GM21723 (cell line): ENCODE measurements around the gene ADCK2.
"Not testable (repeated sequence)": the region's sequence is repeated elsewhere in the genome, so short reads cannot be mapped to it uniquely, and the experiment has no call there.

Experiments used
- ATAC-seq: cut with Tn5 transposase; IDR thresholded peaks from one replicate; pipeline ENCODE4 v1.9.1; 2021; ENCODE audit warnings: mild to moderate bottlenecking, moderate library complexity; ENCODE audit not compliant: unreplicated experiment

The ADCK2 gene

GRCh38 chr7:140693849-140694248 is 21.1 kb downstream of the ADCK2 start:
- not testable (repeated sequence) for ATAC-seq

GRCh38 chr7:140694592-140694991 is 21.8 kb downstream of the ADCK2 start:
- no peak for ATAC-seq

GRCh38 chr7:140695381-140695780 is 22.6 kb downstream of the ADCK2 start:
- ATAC-seq = no peak

- peak; percentile 6 for ATAC-seq
Measured at GRCh38 chr7:140696024-140696679, 23.4 kb downstream of the ADCK2 start.

- ATAC-seq = peak; percentile 93
Measured at GRCh38 chr7:140696680-140697446, 24.1 kb downstream of the ADCK2 start, which contains the start of gene NDUFB2. Gene NDUFB2 (plus strand): TSS chr7:140696708. CDS start chr7:140696745, 37 bp downstream.

GRCh38 chr7:140697447-140698143 is 24.9 kb downstream of the ADCK2 start:
- ATAC-seq = no peak

GRCh38 chr7:140698477-140698876 is 25.7 kb downstream of the ADCK2 start:
- no peak for ATAC-seq

- ATAC-seq = no peak
Measured at GRCh38 chr7:140702774-140703173, 30.0 kb downstream of the ADCK2 start.

- no peak for ATAC-seq
Measured at GRCh38 chr7:140704205-140704604, 31.5 kb downstream of the ADCK2 start.

- ATAC-seq = no peak
Measured at GRCh38 chr7:140707132-140707531, 34.4 kb downstream of the ADCK2 start.

GRCh38 chr7:140708764-140709163 is 36.0 kb downstream of the ADCK2 start:
- ATAC-seq = not testable (repeated sequence)

GRCh38 chr7:140712392-140712791 is 39.6 kb downstream of the ADCK2 start:
- ATAC-seq = not testable (repeated sequence)

GRCh38 chr7:140714331-140715040 is 41.7 kb downstream of the ADCK2 start:
- ATAC-seq = no peak

- ATAC-seq = no peak
Measured at GRCh38 chr7:140719721-140720120, 47.0 kb downstream of the ADCK2 start.

GRCh38 chr7:140722254-140722653 is 49.5 kb downstream of the ADCK2 start:
- ATAC-seq = no peak

- ATAC-seq = no peak
Measured at GRCh38 chr7:140723006-140723405, 50.3 kb downstream of the ADCK2 start.

- ATAC-seq = no peak
Measured at GRCh38 chr7:140723574-140723973, 50.8 kb downstream of the ADCK2 start.

- ATAC-seq = no peak
Measured at GRCh38 chr7:140724706-140725105, 52.0 kb downstream of the ADCK2 start.

- ATAC-seq = no peak
Measured at GRCh38 chr7:140726281-140726680, 53.5 kb downstream of the ADCK2 start.

GRCh38 chr7:140732416-140732815 is 59.7 kb downstream of the ADCK2 start:
- no peak for ATAC-seq

GRCh38 chr7:140734096-140734495 is 61.4 kb downstream of the ADCK2 start:
- no peak for ATAC-seq
